Right lobe of liver (tissue), 4 donors: ENCODE measurements around the gene TRIM50.

ENCODE experiments used
- POLR2A ChIP-seq: fragments of 450-650 bp; IDR thresholded peaks from one replicate; pipeline ENCODE4 v1.6.1; 2017; ENCODE audit warnings: antibody characterized with exemption, mild to moderate bottlenecking
- TF ChIP-seq, protein P1 (sequence below), 4 donors: fragments of 200-600 bp in 3 of 4; fragments of 450-650 bp in 1 of 4; IDR thresholded peaks; one replicate each; pipeline versions ENCODE4 v1.5.1 to v1.8.0; 2016 to 2022; ENCODE audit warnings: antibody characterized with exemption in 4 of 4, mild to moderate bottlenecking in 2 of 4
- donor health status: DM: no; HTN: no; CAD: no.
- donor health status: DM: no; HTN: no; CAD: no.
- donor health status: DM: no; HTN: yes; CAD: no.

DNA sequence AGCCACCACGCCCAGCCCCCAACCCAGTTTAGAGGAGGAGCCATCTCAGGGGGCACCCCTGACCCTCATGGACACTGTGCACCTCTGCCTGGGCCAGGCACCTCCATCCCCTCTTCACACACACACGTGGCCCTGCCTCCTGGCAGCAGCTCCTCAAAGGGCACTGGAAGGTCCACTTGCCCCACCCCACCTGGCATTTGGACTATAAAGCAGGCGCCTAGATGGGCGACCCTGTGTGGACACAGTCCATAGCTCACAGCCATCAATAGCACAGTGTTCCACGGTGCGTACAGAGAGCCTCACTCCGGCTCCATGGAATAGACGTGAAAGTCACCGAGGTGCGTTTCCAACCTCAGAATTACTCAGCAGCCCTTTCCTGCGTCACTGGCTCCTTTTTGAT, 41.1 kb upstream of the TRIM50 start:
- TF ChIP-seq POLR2A, result no peak
- TF ChIP-seq, protein P1, sequence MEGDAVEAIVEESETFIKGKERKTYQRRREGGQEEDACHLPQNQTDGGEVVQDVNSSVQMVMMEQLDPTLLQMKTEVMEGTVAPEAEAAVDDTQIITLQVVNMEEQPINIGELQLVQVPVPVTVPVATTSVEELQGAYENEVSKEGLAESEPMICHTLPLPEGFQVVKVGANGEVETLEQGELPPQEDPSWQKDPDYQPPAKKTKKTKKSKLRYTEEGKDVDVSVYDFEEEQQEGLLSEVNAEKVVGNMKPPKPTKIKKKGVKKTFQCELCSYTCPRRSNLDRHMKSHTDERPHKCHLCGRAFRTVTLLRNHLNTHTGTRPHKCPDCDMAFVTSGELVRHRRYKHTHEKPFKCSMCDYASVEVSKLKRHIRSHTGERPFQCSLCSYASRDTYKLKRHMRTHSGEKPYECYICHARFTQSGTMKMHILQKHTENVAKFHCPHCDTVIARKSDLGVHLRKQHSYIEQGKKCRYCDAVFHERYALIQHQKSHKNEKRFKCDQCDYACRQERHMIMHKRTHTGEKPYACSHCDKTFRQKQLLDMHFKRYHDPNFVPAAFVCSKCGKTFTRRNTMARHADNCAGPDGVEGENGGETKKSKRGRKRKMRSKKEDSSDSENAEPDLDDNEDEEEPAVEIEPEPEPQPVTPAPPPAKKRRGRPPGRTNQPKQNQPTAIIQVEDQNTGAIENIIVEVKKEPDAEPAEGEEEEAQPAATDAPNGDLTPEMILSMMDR (IDR thresholded peaks at IDR 0.05), result no peak
